Naive thymus-derived CD4-positive, alpha-beta T cell (primary cell): ENCODE results near the gene HNRNPU. TPM values are rescaled to one million over a fixed set of nuclear protein-coding genes. Genes with fewer than 3 reads are reported as not detected.
A peak's percentile ranks its signal among the peaks of the same experiment; 100 is the strongest.

ENCODE experiments used
- ATAC-seq: fragments of 150-1000 bp; cut with Tn5 transposase; 2 replicates; pipeline ENCODE4 v1.10.0; 2021; ENCODE audit warnings: mild to moderate bottlenecking, moderate library complexity
- CTCF ChIA-PET: fragments of 350-600 bp; sonication (Branson Sonifier 250); formaldehyde crosslinking; loops from one replicate; lab custom pipeline; 2021; ENCODE audit warnings: antibody characterized with exemption; lab: Charles Lee
- POLR2A ChIA-PET: fragments of 350-600 bp; sonication (Branson Sonifier 250); formaldehyde crosslinking; loops from one replicate; lab custom pipeline; 2021; ENCODE audit warnings: antibody characterized with exemption, inconsistent platforms; lab: Charles Lee
- DNase-seq, 9 donors: peaks; one replicate each; pipeline versions ENCODE4 v3.0.0 to v3.0.0-alpha.2; 2020 to 2022; ENCODE audit warnings: mixed read lengths in 1 of 9
- H3K27ac ChIP-seq: one replicate; pipeline ENCODE4 v1.7.0; 2013; ENCODE audit warnings: mild to moderate bottlenecking, low read depth, low read length, moderate library complexity
- H3K27me3 ChIP-seq, 2 donors: one replicate each; pipeline ENCODE4 v1.7.0; 2013; ENCODE audit warnings: low read length in 2 of 2, mild to moderate bottlenecking in 2 of 2, moderate library complexity in 2 of 2; ENCODE audit not compliant: control insufficient read depth in 2 of 2, insufficient read depth in 2 of 2
- H3K36me3 ChIP-seq, 3 experiments: 1 replicate in 2 of 3; 2 replicates in 1 of 3; pipeline ENCODE4 v1.7.0; 2013; ENCODE audit warnings: low read length in 3 of 3, mild to moderate bottlenecking in 3 of 3, moderate library complexity in 1 of 3; ENCODE audit not compliant: insufficient read depth in 3 of 3, control insufficient read depth in 2 of 3
- H3K4me1 ChIP-seq, 2 donors: one replicate each; pipeline ENCODE4 v1.7.0; 2013; ENCODE audit warnings: low read length in 2 of 2, mild to moderate bottlenecking in 2 of 2, moderate library complexity in 1 of 2; ENCODE audit not compliant: control insufficient read depth in 2 of 2, insufficient read depth in 2 of 2
- H3K4me3 ChIP-seq: 2 replicates; pipeline ENCODE4 v1.7.0; 2013; ENCODE audit warnings: mild to moderate bottlenecking, low read length
- H3K9me3 ChIP-seq, 3 experiments: 1 replicate in 2 of 3; 2 replicates in 1 of 3; pipeline ENCODE4 v1.7.0; 2013; ENCODE audit warnings: low read length in 3 of 3; ENCODE audit not compliant: control insufficient read depth in 2 of 3
- H3K27ac Mint-ChIP-seq, 9 donors: one replicate each; pipeline ENCODE4 v1.8.0; 2020 to 2022; ENCODE audit warnings: mixed read lengths in 9 of 9, mild to moderate bottlenecking in 8 of 9, moderate library complexity in 5 of 9, inconsistent platforms in 2 of 9
- H3K27me3 Mint-ChIP-seq, 5 donors: one replicate each; pipeline ENCODE4 v1.8.0; 2021 to 2022; ENCODE audit warnings: mixed read lengths in 5 of 5, mild to moderate bottlenecking in 1 of 5
- H3K36me3 Mint-ChIP-seq, 5 donors: one replicate each; pipeline ENCODE4 v1.8.0; 2020 to 2022; ENCODE audit warnings: mixed read lengths in 5 of 5, mild to moderate bottlenecking in 3 of 5, inconsistent platforms in 1 of 5
- H3K4me1 Mint-ChIP-seq, 7 donors: one replicate each; pipeline ENCODE4 v1.8.0; 2020 to 2022; ENCODE audit warnings: mixed read lengths in 7 of 7, mild to moderate bottlenecking in 3 of 7, inconsistent platforms in 1 of 7
- H3K4me3 Mint-ChIP-seq, 10 donors: one replicate each; pipeline ENCODE4 v1.8.0; 2020 to 2022; ENCODE audit warnings: mild to moderate bottlenecking in 10 of 10, mixed read lengths in 10 of 10, moderate library complexity in 6 of 10, inconsistent platforms in 2 of 10
- H3K9me3 Mint-ChIP-seq, 11 donors: one replicate each; pipeline ENCODE4 v1.8.0; 2020 to 2022; ENCODE audit warnings: mixed read lengths in 11 of 11, mild to moderate bottlenecking in 4 of 11, inconsistent platforms in 1 of 11, moderate library complexity in 1 of 11
- intact Hi-C, 2 donors: fragments of 100-400 bp; cut with micrococcal nuclease; formaldehyde crosslinking; loops; one replicate each; pipeline ENCODE4 v1.15.1; 2023
- polyA plus RNA-seq, 2 donors: library from polyadenylated mRNA; unstranded; fragments of 300-500 nt; fragmentation: Illumina TruSeq; gene quantifications; one replicate each; pipeline ENCODE4 v1.2.3, GENCODE V29; 2021
- total RNA-seq, 6 experiments: library from RNA in 5 of 6; stranded (reverse) in 5 of 6; gene quantifications; 1 replicate in 5 of 6; 2 replicates in 1 of 6; pipeline ENCODE4 v1.2.3 and lab custom pipeline; 2021 to 2026

The HNRNPU gene
- total and polyA plus RNA-seq, 7 experiments from 2014 or later: 282 to 509 (median 428) TPM

GRCh38 chr1:244869950-244870349 is 5.6 kb upstream of the HNRNPU start:
- H3K4me1 Mint-ChIP-seq: peaks cover 10 to 22% (median 20%) of the 10 kb centered on the region in 7 donors
- H3K9me3 ChIP-seq: no peaks in the 10 kb centered on the region
- H3K27ac ChIP-seq: no peak overlapping the region
- POLR2A ChIA-PET: interaction anchor here (1.2 to 30.7 kb wide), 2 partner anchors 27 to 51 kb away, joined by 3 to 1419 read pairs; partner anchors contain the start of gene COX20
- H3K36me3 Mint-ChIP-seq: no peaks in the 10 kb centered on the region
- CTCF ChIA-PET: no interaction called here
- no peaks in the 10 kb centered on the region for H3K27me3 ChIP-seq
- ATAC-seq (no peak), DNase-seq (no peak)
- no peak overlapping the region for H3K27ac Mint-ChIP-seq
- H3K4me3 ChIP-seq: no peak overlapping the region
- H3K9me3 Mint-ChIP-seq: peaks cover 0 to 2% (median 0%) of the 10 kb centered on the region in 11 donors
- H3K27me3 Mint-ChIP-seq: no peaks in the 10 kb centered on the region
- no peak overlapping the region for H3K4me3 Mint-ChIP-seq
- peaks cover 0 to 4% of the 10 kb centered on the region in 2 donors for H3K4me1 ChIP-seq
- H3K36me3 ChIP-seq: no peaks in the 10 kb centered on the region
- intact Hi-C loops: loop anchor here (10.0 kb wide), 3 partner anchors 1085 to 1625 kb away; partner anchors contain the start of genes CEP170 (in 1 of the 2) and SDCCAG8 (in 1 of the 2)

- Mint-ChIP-seq H3K36me3 (no peaks in the 10 kb centered on the region), H3K27ac (no peak overlapping the region), H3K4me1 (peaks cover 11 to 26% (median 21%) of the 10 kb centered on the region in 7 donors), H3K4me3 (no peak overlapping the region), H3K9me3 (peaks cover 0 to 6% (median 0%) of the 10 kb centered on the region in 11 donors), H3K27me3 (no peaks in the 10 kb centered on the region)
- ChIA-PET POLR2A (interaction anchor here (0.7 to 30.7 kb wide), 3 partner anchors 27 to 52 kb away, joined by 3 to 1419 read pairs (median 3); partner anchors contain the start of gene COX20), CTCF (interaction anchor here (0.6 kb wide), 1 partner anchor 65 kb away, joined by 3 read pairs; no protein-coding TSS in a partner anchor)
- Histone ChIP-seq H3K9me3 (no peaks in the 10 kb centered on the region), H3K4me3 (no peak overlapping the region), H3K36me3 (no peaks in the 10 kb centered on the region), H3K4me1 (peaks cover 0 to 4% of the 10 kb centered on the region in 2 donors), H3K27ac (no peak overlapping the region), H3K27me3 (no peaks in the 10 kb centered on the region)
- intact Hi-C loops: loop anchor here (10.0 kb wide), 3 partner anchors 1085 to 1625 kb away; partner anchors contain the start of genes CEP170 (in 1 of the 2) and SDCCAG8 (in 1 of the 2)
- no peak for DNase-seq
- ATAC-seq: no peak
Measured at GRCh38 chr1:244869364-244869827, 5.1 kb upstream of the HNRNPU start.

GRCh38 chr1:244868484-244869363 is 4.4 kb upstream of the HNRNPU start:
- POLR2A ChIA-PET: interaction anchor here (0.7 to 30.7 kb wide), 3 partner anchors 26 to 174 kb away, joined by 3 to 1419 read pairs (median 3); partner anchors contain the start of gene COX20
- CTCF ChIA-PET: interaction anchor here (0.6 kb wide), 1 partner anchor 64 kb away, joined by 3 read pairs; no protein-coding TSS in a partner anchor
- ATAC-seq (no peak), DNase-seq (no peak)
- H3K36me3 Mint-ChIP-seq: peaks cover 0 to 6% (median 0%) of the 10 kb centered on the region in 5 donors
- H3K9me3 Mint-ChIP-seq: peaks cover 0 to 6% (median 0%) of the 10 kb centered on the region in 11 donors
- H3K27ac Mint-ChIP-seq: peak overlapping the region in 1 of 9 donors; percentile 4
- peaks cover 0 to 2% (median 0%) of the 10 kb centered on the region in 5 donors for H3K27me3 Mint-ChIP-seq
- no peak overlapping the region for H3K27ac ChIP-seq
- H3K4me1 ChIP-seq: peaks cover 0 to 4% of the 10 kb centered on the region in 2 donors
- H3K27me3 ChIP-seq: no peaks in the 10 kb centered on the region
- peaks cover 11 to 26% (median 21%) of the 10 kb centered on the region in 7 donors for H3K4me1 Mint-ChIP-seq
- H3K4me3 ChIP-seq: no peak overlapping the region
- intact Hi-C loops: loop anchor here (10.0 kb wide), 3 partner anchors 1086 to 1626 kb away; partner anchors contain the start of genes CEP170 (in 1 of the 2) and SDCCAG8 (in 1 of the 2)
- peaks cover 0 to 6% (median 0%) of the 10 kb centered on the region in 3 experiments for H3K36me3 ChIP-seq
- H3K9me3 ChIP-seq: no peaks in the 10 kb centered on the region
- no peak overlapping the region for H3K4me3 Mint-ChIP-seq

GRCh38 chr1:244866355-244866754 is 2.0 kb upstream of the HNRNPU start:
- H3K4me3 Mint-ChIP-seq: peak overlapping the region in 2 of 10 donors; percentile 29 to 97

GRCh38 chr1:244865820-244866219 is 1.5 kb upstream of the HNRNPU start:
- Histone ChIP-seq H3K4me3 (no peak overlapping the region), H3K27me3 (no peaks in the 10 kb centered on the region), H3K4me1 (peaks cover 9 to 13% of the 10 kb centered on the region in 2 donors), H3K9me3 (no peaks in the 10 kb centered on the region), H3K27ac (peak overlapping the region; percentile 100), H3K36me3 (peaks cover 0 to 8% (median 7%) of the 10 kb centered on the region in 3 experiments)
- Mint-ChIP-seq H3K36me3 (peaks cover 6 to 21% (median 15%) of the 10 kb centered on the region in 5 donors), H3K9me3 (peaks cover 0 to 13% (median 0%) of the 10 kb centered on the region in 11 donors), H3K27me3 (peaks cover 0 to 3% (median 0%) of the 10 kb centered on the region in 5 donors), H3K4me1 (peaks cover 26 to 43% (median 37%) of the 10 kb centered on the region in 7 donors), H3K27ac (peak overlapping the region in 8 of 9 donors; percentile 98 to 100 (median 98)), H3K4me3 (peak overlapping the region in 5 of 10 donors; percentile 97 to 98 (median 98))
- ATAC-seq (no peak), DNase-seq (no peak)
- CTCF ChIA-PET: interaction anchor here (1.0 to 8.7 kb wide), 5 partner anchors 29 to 177 kb away, joined by 3 to 83 read pairs (median 5); partner anchors contain the start of gene COX20
- intact Hi-C loops: loop anchor here (10.0 kb wide), 3 partner anchors 1089 to 1629 kb away; partner anchors contain the start of genes CEP170 (in 1 of the 2) and SDCCAG8 (in 1 of the 2)
- POLR2A ChIA-PET: interaction anchor here (0.6 to 30.7 kb wide), 10 partner anchors 9 to 818 kb away, joined by 3 to 1419 read pairs (median 6); partner anchors contain the start of gene COX20

More at GRCh38 chr1:244866355-244866754, 2.0 kb upstream of the HNRNPU start:
- DNase-seq (no peak), ATAC-seq (no peak)
- Histone ChIP-seq H3K27me3 (no peaks in the 10 kb centered on the region), H3K27ac (peak overlapping the region; percentile 34), H3K9me3 (no peaks in the 10 kb centered on the region), H3K4me1 (peaks cover 4 to 7% of the 10 kb centered on the region in 2 donors), H3K4me3 (no peak overlapping the region), H3K36me3 (peaks cover 0 to 8% (median 2%) of the 10 kb centered on the region in 3 experiments)
- peaks cover 0 to 3% (median 0%) of the 10 kb centered on the region in 5 donors for H3K27me3 Mint-ChIP-seq
- H3K27ac Mint-ChIP-seq: peak overlapping the region; percentile 19 to 100 (median 98)
- peaks cover 22 to 37% (median 32%) of the 10 kb centered on the region in 7 donors for H3K4me1 Mint-ChIP-seq
- peaks cover 0 to 13% (median 0%) of the 10 kb centered on the region in 11 donors for H3K9me3 Mint-ChIP-seq
- intact Hi-C loops: loop anchor here (10.0 kb wide), 3 partner anchors 1088 to 1628 kb away; partner anchors contain the start of genes CEP170 (in 1 of the 2) and SDCCAG8 (in 1 of the 2)
- peaks cover 6 to 17% (median 10%) of the 10 kb centered on the region in 5 donors for H3K36me3 Mint-ChIP-seq
- CTCF ChIA-PET: interaction anchor here (1.2 to 8.7 kb wide), 2 partner anchors 30 to 176 kb away, joined by 3 to 83 read pairs; partner anchors contain the start of gene COX20
- POLR2A ChIA-PET: interaction anchor here (0.6 to 30.7 kb wide), 8 partner anchors 15 to 1701 kb away, joined by 3 to 1419 read pairs (median 7); partner anchors contain the start of gene COX20
